Central memory CD4-positive, alpha-beta T cell (primary cell): Measurements from ENCODE around the gene ACOT9.
"Not testable (repeated sequence)": the region's sequence is repeated elsewhere in the genome, so short reads cannot be mapped to it uniquely, and the experiment has no call there.

Experiments used
- DNase-seq: peaks from one replicate; pipeline ENCODE4 v3.0.0; 2022
- total RNA-seq, 3 experiments: gene quantifications; one replicate each; lab custom pipeline; 2026; lab: John Stamatoyannopoulos, UW

Gene ACOT9, protein sequence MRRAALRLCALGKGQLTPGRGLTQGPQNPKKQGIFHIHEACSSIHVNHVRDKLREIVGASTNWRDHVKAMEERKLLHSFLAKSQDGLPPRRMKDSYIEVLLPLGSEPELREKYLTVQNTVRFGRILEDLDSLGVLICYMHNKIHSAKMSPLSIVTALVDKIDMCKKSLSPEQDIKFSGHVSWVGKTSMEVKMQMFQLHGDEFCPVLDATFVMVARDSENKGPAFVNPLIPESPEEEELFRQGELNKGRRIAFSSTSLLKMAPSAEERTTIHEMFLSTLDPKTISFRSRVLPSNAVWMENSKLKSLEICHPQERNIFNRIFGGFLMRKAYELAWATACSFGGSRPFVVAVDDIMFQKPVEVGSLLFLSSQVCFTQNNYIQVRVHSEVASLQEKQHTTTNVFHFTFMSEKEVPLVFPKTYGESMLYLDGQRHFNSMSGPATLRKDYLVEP
- 28.2 to 39.3 (median 30.0) reads per million in 3 experiments for total RNA-seq

DNA sequence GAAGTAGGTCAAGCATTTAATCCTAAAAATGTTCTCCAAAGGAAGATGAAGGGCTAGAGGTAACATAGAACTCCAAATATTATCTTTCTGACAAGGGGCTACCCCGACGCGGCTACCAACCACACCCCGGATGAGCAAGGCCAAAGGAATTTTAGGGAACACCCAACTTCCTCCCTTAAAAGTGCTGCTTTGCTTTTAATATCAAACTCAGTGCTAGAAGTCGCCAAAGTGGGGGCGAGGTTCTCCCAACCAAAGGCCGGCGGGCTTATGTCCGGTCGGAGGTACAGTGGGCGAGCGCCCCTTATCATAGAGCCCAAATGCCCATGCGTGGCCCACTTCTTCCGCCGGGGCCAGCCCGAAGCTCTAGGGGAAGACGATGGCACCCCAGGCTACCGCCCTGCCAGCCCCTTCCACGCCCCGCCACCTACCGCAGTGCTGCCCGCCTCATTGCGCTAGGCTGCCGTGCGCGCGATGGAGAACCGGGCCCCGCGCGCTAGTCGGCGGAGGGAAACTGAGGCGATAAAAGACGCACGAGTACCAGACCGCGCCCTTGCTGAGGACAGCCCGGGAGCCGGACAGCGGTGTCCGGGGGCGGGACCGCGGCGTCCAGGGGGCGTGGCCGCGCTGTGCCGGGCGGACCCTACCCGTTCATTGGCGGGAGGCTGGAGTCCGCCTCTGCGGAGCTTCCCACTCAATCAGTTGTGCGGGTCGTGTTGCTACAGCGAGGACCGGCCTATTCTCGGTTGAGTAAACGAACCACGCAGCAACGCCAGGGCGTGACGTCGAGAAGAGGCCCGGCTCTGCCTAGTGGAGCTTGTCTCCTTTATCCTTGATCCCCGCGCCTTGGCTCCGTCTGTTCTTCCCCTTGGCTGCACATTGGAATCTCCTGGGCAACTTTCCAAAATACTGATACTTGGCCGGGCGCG, at the start of gene ACOT9:
TSS of gene ACOT9 (minus strand) at position 580 of the 926 bp plus-strand sequence. CDS start at position 448, 132 bp downstream.
- DNase-seq, result peak; percentile 65

DNA sequence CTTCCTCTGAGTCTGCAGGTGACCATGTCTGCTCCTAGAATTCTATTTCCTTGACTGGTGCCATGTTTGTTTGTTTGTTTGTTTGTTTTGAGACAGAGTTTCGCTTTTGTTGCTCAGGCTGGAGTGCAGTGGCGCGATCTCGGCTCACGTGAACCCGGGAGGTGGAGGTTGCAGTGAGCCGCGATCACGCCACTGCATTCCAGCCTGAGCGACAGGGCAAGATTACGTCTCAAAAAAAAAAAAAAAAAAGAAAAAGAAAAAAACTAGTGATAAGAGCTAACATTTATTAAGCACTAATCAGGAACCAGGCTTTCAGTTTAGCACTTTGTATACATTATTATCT, 47.0 kb upstream of the ACOT9 start:
- DNase-seq, result no peak

DNA sequence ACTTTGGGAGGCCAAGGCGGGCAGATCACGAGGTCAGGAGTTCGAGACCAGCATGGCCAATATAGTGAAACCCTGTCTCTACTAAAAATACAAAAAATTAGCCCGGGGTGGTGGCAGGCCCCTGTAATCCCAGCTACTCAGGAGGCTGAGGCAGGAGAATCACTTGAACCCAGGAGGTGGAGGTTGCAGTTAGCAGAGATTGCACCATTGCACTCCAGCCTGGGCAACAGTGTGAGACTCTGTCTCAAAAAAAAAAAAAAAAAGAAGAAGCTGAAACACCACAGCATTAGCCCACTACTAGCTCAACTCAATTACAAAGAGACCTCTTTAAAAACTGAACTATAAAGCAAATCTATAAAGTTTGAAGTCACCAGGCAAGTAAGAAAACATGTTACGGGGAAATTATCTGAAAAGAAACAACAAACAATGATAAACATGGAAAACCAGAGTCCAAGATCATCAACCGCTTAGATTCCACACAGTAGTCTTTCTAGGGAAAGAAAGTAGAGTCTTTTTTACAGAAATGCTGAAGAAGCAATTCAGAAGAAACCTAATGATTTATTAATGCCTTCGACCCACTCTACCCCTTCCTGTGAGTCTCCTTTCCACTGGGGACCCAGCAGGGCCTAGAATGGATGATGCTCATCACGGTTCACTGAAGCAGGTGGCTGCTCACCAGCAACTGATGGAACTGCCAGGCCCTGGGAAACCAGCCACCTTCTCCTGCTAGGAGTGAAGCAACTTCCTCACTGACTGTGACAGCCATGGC, 46.5 kb upstream of the ACOT9 start:
- DNase-seq, result no peak

DNA sequence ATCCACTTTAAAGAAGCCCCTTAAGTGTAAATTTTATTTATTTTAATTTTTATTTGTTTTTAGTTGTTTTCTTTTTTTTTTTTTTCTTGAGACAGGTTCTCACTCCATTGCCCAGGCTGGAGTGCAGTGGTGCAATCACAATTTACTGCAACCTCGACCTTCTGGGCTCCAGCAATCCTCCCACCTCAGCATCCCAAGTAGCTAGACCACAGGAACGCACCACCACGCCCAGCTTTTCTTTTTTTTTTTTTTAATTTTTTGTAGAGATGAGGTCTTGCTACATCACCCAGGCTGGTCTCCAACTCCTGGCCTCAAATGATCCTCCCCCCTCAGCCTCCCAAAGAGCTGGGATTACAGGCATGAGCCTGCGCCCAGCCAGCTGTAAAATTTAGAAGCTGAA, 45.9 kb upstream of the ACOT9 start:
- DNase-seq, result no peak

DNA sequence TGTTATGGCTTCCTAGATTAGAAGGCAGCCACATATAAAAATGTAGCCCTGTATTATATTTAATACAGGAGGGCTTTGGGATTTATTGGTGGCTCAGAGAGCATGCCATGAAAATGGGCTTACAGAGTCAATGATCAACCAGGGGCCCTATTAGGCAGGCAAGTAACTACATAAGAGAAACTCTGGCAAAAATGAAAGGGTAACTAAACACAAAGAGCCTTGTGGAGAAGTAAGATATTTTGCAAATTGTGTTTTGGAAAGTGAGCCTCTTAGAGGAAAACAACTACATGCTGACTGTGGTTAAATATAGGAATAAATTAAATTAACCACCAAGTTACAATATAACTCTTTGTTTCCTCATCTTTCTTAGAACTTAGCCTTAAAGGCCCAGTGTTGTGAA, 45.4 kb upstream of the ACOT9 start:
- no peak for DNase-seq

DNA sequence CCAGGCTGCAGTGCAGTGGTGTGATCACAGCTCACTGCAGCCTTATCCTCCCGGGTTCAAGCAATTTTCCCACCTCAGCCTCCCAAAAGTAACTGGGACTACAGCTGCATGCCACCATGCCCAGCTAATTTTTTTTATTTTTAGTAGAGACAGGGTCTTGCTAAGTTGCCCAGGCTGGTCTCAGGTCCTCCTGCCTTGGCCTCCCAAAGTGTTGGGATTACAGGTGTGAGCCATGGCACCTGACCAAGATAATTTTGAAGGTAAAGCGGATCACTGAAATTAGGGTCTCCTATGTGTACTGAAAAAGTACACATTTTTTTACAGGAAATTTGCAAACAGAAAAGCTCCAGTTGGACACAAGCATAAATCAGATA, 44.7 kb upstream of the ACOT9 start:
- no peak for DNase-seq

DNA sequence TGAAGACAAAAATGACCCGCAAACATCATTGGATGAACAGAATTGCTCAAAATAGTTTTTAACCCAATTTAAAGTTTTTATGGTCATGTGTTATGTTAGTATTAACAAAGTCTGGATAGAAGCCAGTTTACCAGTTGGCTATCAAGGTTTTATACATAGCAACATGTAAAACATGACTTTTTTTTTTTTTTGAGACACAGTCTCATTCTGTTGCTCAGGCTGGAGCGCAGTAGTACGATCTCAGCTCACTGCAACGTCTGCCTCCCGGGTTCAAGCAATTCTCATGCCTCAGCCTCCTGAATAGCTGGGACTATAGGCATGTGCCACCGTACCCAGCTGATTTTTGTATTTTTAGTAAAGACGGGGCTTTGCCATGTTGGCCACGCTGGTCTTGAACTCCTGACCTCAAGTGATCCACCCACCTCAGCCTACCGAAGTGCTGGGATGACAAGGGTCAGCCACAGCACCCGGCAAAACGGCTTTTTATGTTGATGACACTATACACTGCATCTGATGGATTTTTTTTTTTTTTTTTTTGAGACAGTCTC, 43.3 kb upstream of the ACOT9 start:
- no peak for DNase-seq

DNA sequence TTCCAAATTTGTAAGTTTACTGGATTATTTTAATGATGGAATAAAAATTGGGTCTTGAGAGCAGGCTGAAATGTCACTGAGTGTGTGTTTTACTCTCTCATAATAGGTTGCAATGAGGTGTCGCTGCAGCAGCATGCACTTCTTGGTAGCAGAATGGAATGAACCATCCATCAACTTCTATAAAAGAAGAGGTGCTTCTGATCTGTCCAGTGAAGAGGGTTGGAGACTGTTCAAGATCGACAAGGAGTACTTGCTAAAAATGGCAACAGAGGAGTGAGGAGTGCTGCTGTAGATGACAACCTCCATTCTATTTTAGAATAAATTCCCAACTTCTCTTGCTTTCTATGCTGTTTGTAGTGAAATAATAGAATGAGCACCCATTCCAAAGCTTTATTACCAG, 42.5 kb upstream of the ACOT9 start:
- DNase-seq, result no peak

DNA sequence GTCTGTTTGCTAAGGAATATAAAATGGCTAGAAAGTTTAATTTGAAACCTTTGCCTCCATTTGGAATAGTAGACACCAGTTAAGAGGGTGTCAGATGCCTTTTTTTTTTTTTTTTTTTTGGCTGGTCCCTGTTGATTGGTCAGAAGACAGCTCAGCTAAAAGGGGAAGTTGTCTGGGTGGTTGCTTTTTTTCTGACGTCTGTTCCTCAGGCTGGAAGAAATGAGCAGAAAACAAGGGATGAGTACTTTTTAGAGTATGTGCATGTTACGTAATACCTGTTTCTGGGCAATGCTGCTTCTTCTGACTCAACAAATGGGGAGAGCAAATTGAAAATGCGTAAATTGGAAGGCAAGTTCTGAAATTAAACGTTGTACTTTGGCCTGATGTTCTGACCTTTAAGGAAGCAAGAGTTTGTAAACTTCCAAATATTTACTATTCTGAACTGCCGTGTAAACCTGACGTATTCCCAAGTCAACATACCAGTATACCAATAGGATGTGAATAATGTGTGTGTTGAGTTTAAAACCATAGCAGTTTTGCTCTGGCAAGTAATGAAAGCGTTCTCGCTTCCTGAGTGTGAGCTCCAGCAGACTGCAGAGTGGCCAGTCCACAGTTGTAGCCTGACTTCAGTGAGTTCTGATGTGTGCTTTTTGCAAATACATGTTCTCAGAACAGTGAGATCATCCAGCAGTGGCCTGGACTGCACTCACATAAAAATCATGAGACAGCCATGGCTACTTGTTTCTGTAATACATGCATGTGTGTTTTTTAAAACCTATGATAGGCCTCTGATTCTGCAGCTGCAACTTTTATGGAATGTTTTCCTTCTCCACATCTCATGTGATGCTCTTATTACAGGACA, 41.6 kb upstream of the ACOT9 start:
- no peak for DNase-seq

DNA sequence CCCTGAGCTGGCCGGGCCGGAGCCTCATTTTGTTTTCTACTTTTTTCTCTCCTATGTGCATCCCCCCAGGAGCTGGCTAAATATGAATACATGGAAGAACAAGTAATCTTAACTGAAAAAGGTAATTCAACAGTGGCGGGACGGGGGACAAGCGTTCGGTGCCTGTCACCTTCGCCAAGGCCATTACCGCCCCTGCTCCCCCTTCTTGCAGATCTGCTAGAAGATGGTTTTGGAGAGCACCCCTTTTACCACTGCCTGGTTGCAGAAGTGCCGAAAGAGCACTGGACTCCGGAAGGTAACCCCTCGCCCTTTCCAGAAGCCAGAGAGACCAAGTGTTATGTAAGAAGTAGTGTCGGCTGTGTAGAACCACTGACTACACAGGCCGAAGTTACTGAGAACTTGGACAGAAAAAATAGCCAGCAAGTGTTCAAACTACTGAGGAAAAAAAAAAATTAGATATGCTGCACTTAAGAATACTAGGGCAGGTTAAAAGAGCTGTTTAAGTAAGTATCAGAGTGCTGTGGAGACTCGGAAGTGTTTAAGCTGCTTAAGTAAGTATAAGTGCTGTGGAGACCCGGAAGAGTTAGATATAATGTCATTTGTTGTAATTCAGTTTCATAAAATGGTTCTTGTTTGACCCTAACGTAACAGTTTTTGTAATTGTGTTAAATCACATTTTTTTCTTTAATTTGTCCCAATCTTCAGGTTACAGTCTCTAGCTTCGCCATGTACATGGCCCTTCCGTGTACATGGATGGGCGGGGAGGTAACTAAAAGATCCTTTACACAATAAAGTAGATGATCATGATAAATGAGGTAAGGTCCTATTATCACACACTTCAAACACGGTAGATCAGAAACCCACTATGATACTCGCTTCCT, 40.8 kb upstream of the ACOT9 start:
- peak; percentile 9 for DNase-seq

DNA sequence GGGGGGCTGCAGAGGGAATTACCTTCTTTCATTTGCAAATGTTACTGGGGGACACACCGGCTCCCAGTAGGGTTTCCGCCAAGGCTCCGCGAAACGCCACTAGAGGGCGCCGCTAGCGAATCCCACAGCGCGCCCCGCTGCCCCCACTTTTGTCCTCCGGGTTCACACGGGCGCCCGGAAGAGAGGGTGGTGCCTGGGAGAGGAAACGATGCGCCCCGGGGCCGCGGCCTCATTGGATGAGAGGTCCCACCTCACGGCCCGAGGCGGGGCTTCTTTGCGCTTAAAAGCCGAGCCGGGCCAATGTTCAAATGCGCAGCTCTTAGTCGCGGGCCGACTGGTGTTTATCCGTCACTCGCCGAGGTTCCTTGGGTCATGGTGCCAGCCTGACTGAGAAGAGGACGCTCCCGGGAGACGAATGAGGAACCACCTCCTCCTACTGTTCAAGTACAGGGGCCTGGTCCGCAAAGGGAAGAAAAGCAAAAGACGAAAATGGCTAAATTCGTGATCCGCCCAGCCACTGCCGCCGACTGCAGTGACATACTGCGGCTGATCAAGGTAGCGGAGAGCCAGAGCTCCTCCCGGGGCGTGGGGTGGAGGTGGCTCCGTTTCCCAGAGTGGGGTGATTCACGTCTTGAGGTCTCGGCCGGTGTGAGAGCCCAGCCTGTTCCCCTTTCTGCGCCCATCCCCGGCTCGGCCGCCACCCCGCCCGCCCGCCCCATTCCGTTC, 40.0 kb upstream of the ACOT9 start, which contains the start of gene SAT1:
TSS of gene SAT1 (plus strand) at position 311 of the 726 bp plus-strand sequence. CDS start at position 490, 179 bp downstream.
- DNase-seq, result peak; percentile 93

DNA sequence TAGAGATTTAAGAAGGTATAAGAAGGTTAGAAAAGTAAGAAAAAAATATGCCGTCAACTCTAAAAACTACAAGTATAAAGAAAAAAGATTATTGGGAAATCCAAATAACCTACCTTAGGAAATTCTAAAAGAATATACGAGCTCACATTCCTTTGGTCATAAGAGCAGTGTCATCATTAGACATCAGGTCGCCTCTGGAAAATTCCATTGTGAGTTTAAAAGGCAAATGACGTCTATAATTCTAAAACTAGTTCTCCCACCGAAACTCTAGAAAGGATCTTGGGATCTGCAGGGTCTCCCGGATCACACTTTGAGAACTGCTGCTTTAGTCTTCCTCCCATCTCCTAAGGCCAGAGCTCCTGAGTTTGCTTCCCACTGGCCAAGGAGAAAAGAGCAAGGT, 39.4 kb upstream of the ACOT9 start:
- no peak for DNase-seq

DNA sequence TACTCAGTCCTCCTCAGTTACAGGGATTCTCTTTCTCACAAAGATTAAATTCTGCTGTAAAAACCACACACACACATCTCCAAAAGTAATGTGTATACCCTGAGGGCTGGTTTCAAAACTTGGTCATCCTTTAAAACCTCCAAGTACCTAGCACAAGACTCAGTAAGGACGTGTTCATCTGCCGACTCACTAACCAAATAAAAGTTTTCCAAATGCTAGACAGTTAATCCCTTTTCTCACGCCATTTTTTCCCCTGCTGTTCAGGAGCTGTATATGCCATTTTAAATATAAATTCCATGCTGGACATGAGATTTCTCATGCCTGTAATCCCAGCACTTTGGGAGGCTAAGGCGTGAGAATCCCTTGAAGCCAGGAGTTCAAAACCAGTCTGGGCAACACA, 35.9 kb upstream of the ACOT9 start:
- DNase-seq, result no peak

DNA sequence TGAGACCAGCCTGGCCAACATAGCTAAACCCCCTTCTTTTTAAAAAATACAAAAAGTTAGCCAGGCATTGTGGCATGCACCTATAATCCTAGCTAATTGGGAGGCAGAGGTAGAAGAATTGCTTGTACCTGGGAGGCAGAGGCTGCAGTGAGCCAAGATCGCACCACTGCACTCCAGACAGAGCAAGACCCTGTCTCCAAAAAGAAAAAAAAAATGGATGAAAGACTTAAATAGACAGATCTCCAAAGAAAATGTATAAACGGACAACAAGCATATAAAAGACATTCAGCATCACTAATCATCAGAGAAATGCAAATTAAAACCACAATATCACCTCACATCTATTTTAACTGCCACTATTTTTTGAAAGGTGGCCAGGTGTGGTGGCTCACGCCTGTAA, 33.3 kb upstream of the ACOT9 start:
- no peak for DNase-seq

DNA sequence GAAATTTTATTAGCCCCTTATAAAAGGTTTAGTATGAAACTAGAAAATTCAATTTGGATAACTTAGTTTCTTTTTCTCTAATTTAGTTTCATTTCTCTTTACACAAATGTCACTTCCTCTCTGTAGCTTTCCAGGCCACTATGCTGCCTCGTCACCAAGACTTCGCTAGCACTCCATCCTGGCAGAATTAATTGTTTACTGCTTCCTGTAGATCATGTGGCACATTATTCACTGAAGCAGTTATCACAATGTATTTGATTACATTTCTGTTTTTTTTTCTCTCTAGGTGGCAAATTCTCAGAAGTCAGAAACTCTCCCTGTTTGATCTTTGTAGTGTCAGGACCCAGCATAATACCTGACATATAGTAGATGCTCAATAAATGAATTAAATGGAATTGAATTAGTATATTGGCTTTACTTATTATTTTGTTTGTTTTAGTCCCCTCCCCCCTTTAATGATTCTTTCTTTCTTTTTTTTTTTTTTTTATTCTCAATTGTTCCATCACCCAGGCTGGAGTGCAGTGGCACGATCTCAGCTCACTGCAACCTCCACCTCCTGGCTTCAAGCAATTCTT, 30.6 kb upstream of the ACOT9 start:
- peak; percentile 69 for DNase-seq

DNA sequence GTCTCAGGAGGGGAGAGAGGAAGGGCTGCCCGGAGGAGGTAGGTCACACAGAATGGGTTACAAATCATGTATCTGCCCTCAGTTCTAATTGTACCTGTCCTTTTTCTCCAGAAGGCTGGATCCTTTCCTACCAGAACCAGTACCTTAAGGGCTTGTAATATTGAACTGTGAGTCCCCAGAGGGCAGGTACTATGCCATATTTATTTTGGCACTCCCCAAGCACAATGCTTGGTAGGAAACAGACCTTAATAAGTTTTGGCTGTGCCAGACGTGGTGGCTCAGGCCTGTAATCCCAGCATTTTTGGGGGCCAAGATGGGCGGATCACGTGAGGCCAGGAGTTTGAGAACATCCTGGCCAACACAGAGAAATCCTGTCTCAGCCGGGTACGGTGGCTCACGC, 28.0 kb upstream of the ACOT9 start:
- DNase-seq, result not testable (repeated sequence)

DNA sequence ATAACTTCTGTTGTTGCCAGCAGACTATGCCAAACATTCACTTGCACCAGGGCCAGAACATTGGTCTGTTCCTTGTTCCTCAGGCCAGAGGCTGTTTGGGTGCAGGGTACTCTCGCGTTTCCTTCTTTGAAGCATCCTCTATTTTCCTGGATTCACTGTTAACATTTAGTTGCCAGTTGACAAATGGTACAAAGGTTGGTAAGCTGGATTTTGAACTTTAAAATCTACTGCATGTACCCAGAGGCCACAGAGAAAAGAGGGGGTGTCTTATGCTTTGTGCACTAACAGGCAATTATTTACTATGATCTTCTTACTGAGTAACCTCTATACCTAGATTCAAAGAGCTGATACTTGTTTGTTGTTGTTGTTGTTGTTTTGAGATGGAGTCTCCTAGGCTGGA, 27.1 kb upstream of the ACOT9 start:
- no peak for DNase-seq

DNA sequence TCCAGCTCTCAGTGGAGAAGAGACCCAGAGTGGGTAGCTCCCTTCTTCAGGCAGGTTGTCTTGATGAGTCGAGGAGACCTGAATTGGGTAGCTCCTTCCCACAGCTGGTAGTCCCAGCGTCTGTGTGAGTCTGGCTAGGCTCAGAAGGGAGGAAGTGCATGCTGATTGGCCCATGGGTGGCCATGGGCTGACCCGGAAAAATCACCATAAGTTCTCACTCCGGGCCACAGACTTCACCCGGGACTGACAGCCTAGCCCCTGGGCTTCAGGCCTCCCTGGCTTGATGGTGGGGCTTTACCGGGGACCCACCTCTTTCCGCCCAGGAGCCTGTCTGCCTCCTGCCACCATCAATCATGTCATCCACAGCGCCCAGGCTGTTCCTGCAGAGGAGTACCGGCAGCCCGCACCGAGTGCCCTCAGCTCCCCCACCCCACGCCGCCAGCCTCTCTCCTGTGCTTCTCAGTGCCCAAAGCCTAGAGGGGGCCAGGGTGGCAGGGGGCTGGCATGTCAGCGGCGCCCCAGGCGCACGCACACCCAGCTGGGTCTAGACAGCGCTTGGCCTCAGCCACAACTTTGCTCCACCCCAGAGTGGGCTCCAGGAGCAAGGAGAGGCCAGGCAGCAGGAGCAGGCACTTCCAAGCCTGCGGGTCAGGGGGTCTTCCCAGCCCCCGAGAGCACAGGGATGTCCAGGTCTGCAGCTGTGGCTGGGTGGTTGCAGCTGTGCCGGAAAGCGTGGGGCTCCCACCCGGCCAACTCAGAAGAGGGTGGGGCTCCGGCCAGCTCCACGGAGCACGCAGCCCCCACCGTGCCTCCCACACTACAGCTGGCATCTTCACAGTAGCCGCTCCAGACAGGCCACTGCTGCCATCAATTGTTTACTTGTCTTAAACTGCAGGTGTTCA, 23.8 kb upstream of the ACOT9 start:
- peak; percentile 21 for DNase-seq
